Stomach (tissue), 9 donors: Measurements from ENCODE around the gene SLC24A4. TPM values are rescaled to one million over a fixed set of nuclear protein-coding genes. Genes with fewer than 3 reads are reported as not detected.

Experiments used
- DNase-seq, 2 donors: peaks; one replicate each; pipeline versions ENCODE4 v3.0.0 to v3.0.0-alpha.2; 2013 to 2019
- H3K27ac ChIP-seq, 5 donors: fragments of 200-600 bp in 4 of 5; sonication (generic) in 4 of 5; one replicate each; pipeline ENCODE4 v1.5.1; 2013 to 2019; ENCODE audit warnings: mild to moderate bottlenecking in 1 of 5, moderate library complexity in 1 of 5
- H3K27me3 ChIP-seq, 3 donors: fragments of 200-600 bp; sonication (generic); one replicate each; pipeline ENCODE4 v1.5.1; 2017 to 2019; ENCODE audit warnings: mixed run types in 1 of 3
- H3K36me3 ChIP-seq, 4 donors: fragments of 200-600 bp; sonication (generic); 1 replicate in 3 of 4; 2 replicates in 1 of 4; pipeline ENCODE4 v1.5.1; 2016 to 2019
- H3K4me1 ChIP-seq, 4 donors: fragments of 200-600 bp; sonication (generic); one replicate each; pipeline ENCODE4 v1.5.1; 2016 to 2019
- H3K4me3 ChIP-seq, 4 donors: fragments of 200-600 bp; sonication (generic) in 3 of 4; one replicate each; pipeline ENCODE4 v1.5.1; 2016 to 2019; ENCODE audit warnings: mild to moderate bottlenecking in 1 of 4
- H3K9me3 ChIP-seq, 4 donors: fragments of 200-600 bp; sonication (generic); one replicate each; pipeline ENCODE4 v1.5.1; 2016 to 2019
- EP300 ChIP-seq: sonication (generic); formaldehyde crosslinking; IDR thresholded peaks from one replicate; pipeline ENCODE4 v1.6.1; 2017; ENCODE audit warnings: antibody characterized with exemption
- POLR2A ChIP-seq, 4 donors: fragments of 450-650 bp; IDR thresholded peaks; one replicate each; pipeline ENCODE4 v1.6.1; 2016; ENCODE audit warnings: antibody characterized with exemption in 4 of 4, control low read depth in 2 of 4, mild to moderate bottlenecking in 1 of 4, moderate library complexity in 1 of 4
- POLR2AphosphoS5 ChIP-seq, 3 donors: sonication (generic); formaldehyde crosslinking; IDR thresholded peaks; one replicate each; pipeline ENCODE4 v1.6.1; 2016; ENCODE audit warnings: antibody characterized with exemption in 3 of 3
- WGBS, 5 donors: extraction: QIAGEN DNeasy Blood & Tissue Kit in 3 of 5; methylation state at CpG; one replicate each; pipeline versions ENCODE4 v1.1.5 to v1.1.7; 2013 to 2018; 5-methylcytosine and 5-hydroxymethylcytosine counted together
- intact Hi-C: fragments of 100-400 bp; cut with DNase I; formaldehyde crosslinking; loops from one replicate; pipeline ENCODE4 v1.15.1; 2023; ENCODE audit warnings: low total_unique reads
- polyA plus RNA-seq, 3 donors: library from polyadenylated mRNA; stranded (reverse); fragments of 200-250 nt; gene quantifications; one replicate each; pipeline ENCODE4 v1.2.3, GENCODE V29; 2013
- total RNA-seq, 5 donors: library from RNA; depleted of rRNA; stranded (reverse); fragments of >200 nt; gene quantifications; one replicate each; pipeline versions ENCODE4 v1.1.0 to v1.2.3, GENCODE V29; 2014 to 2016
- TF ChIP-seq, protein P1 (sequence below), 7 experiments: fragments of 450-650 bp in 4 of 7; fragments of 200-600 bp in 3 of 7; sonication (generic) in 3 of 7; IDR thresholded peaks; one replicate each; pipeline ENCODE4 v1.5.1; 2016 to 2019; ENCODE audit warnings: antibody characterized with exemption in 7 of 7, control low read depth in 2 of 7, mild to moderate bottlenecking in 1 of 7
- donor health status: healthy with polysubstance abuse.
- donor health status: Bipolar disorder and iron deficiency.
- donor health status: healthy.

The SLC24A4 gene
- total and polyA plus RNA-seq, 8 donors = 0.08 to 0.92 (median 0.38) TPM; not detected in 4

DNA sequence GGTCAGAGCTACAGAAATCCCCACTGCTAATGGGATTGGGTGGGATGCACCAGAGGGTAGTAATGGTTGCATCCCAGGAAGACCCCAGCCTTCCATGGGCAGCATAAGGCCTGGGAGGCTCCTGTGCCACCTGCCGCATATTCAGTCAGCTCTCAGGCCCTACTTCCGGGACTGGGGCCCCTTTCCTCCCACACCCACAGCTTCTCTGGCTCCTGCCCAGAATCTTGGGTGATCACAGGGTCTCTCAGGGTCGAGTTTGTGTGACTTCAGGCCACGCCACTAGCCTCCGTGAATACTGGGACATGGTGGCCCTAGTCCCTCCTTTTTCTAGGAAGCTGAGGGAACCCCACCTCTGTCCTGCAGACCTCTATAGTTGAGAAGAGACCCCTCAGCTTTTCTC lies 123.8 kb downstream of the SLC24A4 start:
- WGBS, 5 donors = 64 to 81% (median 67%) methylated on average over 5 of the region's 5 CpGs
- H3K4me1 ChIP-seq = no peaks in the 10 kb centered on the region
- intact Hi-C loops = no loop called here
- no peak overlapping the region for H3K27ac ChIP-seq
- H3K36me3 ChIP-seq = no peaks in the 10 kb centered on the region
- no peaks in the 10 kb centered on the region for H3K27me3 ChIP-seq
- no peak for DNase-seq
- TF ChIP-seq POLR2A (IDR thresholded peaks at IDR 0.05) = no peak
- no peak for TF ChIP-seq POLR2AphosphoS5 (IDR thresholded peaks at IDR 0.05)
- TF ChIP-seq, protein P1, sequence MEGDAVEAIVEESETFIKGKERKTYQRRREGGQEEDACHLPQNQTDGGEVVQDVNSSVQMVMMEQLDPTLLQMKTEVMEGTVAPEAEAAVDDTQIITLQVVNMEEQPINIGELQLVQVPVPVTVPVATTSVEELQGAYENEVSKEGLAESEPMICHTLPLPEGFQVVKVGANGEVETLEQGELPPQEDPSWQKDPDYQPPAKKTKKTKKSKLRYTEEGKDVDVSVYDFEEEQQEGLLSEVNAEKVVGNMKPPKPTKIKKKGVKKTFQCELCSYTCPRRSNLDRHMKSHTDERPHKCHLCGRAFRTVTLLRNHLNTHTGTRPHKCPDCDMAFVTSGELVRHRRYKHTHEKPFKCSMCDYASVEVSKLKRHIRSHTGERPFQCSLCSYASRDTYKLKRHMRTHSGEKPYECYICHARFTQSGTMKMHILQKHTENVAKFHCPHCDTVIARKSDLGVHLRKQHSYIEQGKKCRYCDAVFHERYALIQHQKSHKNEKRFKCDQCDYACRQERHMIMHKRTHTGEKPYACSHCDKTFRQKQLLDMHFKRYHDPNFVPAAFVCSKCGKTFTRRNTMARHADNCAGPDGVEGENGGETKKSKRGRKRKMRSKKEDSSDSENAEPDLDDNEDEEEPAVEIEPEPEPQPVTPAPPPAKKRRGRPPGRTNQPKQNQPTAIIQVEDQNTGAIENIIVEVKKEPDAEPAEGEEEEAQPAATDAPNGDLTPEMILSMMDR (IDR thresholded peaks at IDR 0.05) = no peak
- TF ChIP-seq EP300 = no peak
- H3K4me3 ChIP-seq = no peak overlapping the region
- peaks cover 0 to 7% (median 0%) of the 10 kb centered on the region in 4 donors for H3K9me3 ChIP-seq

GRCh38 chr14:92447416-92448197 lies 124.6 kb downstream of the SLC24A4 start:
- no peak for DNase-seq
- Histone ChIP-seq H3K9me3 (peaks cover 0 to 7% (median 0%) of the 10 kb centered on the region in 4 donors), H3K4me1 (no peaks in the 10 kb centered on the region), H3K27ac (no peak overlapping the region), H3K27me3 (no peaks in the 10 kb centered on the region), H3K36me3 (no peaks in the 10 kb centered on the region), H3K4me3 (no peak overlapping the region)
- TF ChIP-seq, protein P1 (IDR thresholded peaks at IDR 0.05) = no peak
- TF ChIP-seq EP300 (no peak), POLR2A (IDR thresholded peaks at IDR 0.05) (no peak), POLR2AphosphoS5 (IDR thresholded peaks at IDR 0.05) (no peak)
- intact Hi-C loops = no loop called here
- WGBS, 5 donors = 84 to 93% (median 91%) methylated on average over 8 to 10 of the region's 10 CpGs

DNA sequence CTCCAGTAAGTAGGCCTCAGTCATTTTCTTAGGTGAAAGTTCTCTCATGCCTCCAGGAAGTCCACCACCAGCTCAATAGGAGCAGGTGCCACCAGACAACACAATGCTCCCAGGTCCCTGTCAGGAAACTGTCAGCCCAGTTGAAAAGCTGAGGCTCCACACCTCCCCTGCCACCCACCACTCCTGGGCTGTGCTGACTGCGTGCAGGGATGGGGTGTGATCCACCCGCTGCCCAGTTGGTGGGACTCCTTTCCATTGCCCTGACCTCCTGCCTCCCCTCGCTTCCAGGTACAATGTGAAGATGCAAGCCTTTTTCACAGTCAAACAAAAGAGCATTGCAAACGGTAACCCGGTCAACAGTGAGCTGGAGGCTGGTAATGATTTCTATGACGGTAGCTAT lies 125.8 kb downstream of the SLC24A4 start:
- no peak for DNase-seq
- H3K4me3 ChIP-seq = no peak overlapping the region
- 66 to 87% (median 79%) methylated on average over 6 of the region's 6 CpGs for WGBS, 5 donors
- intact Hi-C loops = no loop called here
- H3K9me3 ChIP-seq = peaks cover 0 to 7% (median 0%) of the 10 kb centered on the region in 4 donors
- H3K27me3 ChIP-seq = no peaks in the 10 kb centered on the region
- H3K4me1 ChIP-seq = no peaks in the 10 kb centered on the region
- H3K36me3 ChIP-seq = no peaks in the 10 kb centered on the region
- TF ChIP-seq, protein P1 (IDR thresholded peaks at IDR 0.05) = no peak
- no peak for TF ChIP-seq POLR2AphosphoS5 (IDR thresholded peaks at IDR 0.05)
- no peak for TF ChIP-seq EP300
- TF ChIP-seq POLR2A (IDR thresholded peaks at IDR 0.05) = no peak
- H3K27ac ChIP-seq = no peak overlapping the region

- Histone ChIP-seq H3K36me3 (no peaks in the 10 kb centered on the region), H3K9me3 (peaks cover 0 to 7% (median 0%) of the 10 kb centered on the region in 4 donors), H3K27me3 (no peaks in the 10 kb centered on the region), H3K4me3 (no peak overlapping the region), H3K27ac (no peak overlapping the region), H3K4me1 (no peaks in the 10 kb centered on the region)
- TF ChIP-seq EP300 = no peak
- TF ChIP-seq, protein P1 (IDR thresholded peaks at IDR 0.05) = no peak
- WGBS, 5 donors = 78 to 84% (median 82%) methylated on average over 17 to 20 of the region's 20 CpGs
- DNase-seq = no peak
- intact Hi-C loops = no loop called here
These were observed 126.6 kb downstream of the SLC24A4 start for GRCh38 chr14:92449404-92450181.
